ENCODE results near the gene JAZF1. TPM values are rescaled to one million over a fixed set of nuclear protein-coding genes. Genes with fewer than 3 reads are reported as not detected.

JAZF1 gene
- total RNA-seq, 1 experiment from 2014 or later: 9.1 TPM

- H3T11ph ChIP-seq (ENCODE audit: low read length): no peak overlapping the region
- H2BK120ac ChIP-seq (ENCODE audit: low read depth, low read length, poor library complexity, severe bottlenecking): no peak overlapping the region
- no peak overlapping the region for H2BK20ac ChIP-seq (ENCODE audit: low read depth, low read length, poor library complexity, severe bottlenecking)
- H3K4me1 ChIP-seq (ENCODE audit: insufficient read depth, low read length): no peaks in the 10 kb centered on the region
- no peak overlapping the region for H3K18ac ChIP-seq (ENCODE audit: insufficient read length, low read depth, low read length)
- H4K5ac ChIP-seq (ENCODE audit: insufficient read length, low read depth, low read length): no peak overlapping the region
- peaks cover 9 to 14% (median 11%) of the 10 kb centered on the region in 3 experiments for H3K36me3 Mint-ChIP-seq (ENCODE audit: insufficient read depth in 1 of 3, low read depth in 3 of 3)
- no peak overlapping the region for H2BK15ac ChIP-seq (ENCODE audit: low read depth, low read length)
- H3K9me3 ChIP-seq (ENCODE audit: control insufficient read depth, low read depth, low read length): peaks cover 10% of the 10 kb centered on the region
- DNase-seq: no peak
- H3K27me3 ChIP-seq (ENCODE audit: insufficient read depth, low read length): no peaks in the 10 kb centered on the region
- no peaks in the 10 kb centered on the region for H3K79me2 ChIP-seq (ENCODE audit: insufficient read depth, low read length)
- no peaks in the 10 kb centered on the region for H4K20me1 ChIP-seq (ENCODE audit: control insufficient read depth, insufficient read depth, insufficient read length)
- no peaks in the 10 kb centered on the region for H3K79me1 ChIP-seq (ENCODE audit: insufficient read depth, low read depth, low read length, poor library complexity, severe bottlenecking)
- WGBS (ENCODE audit: extremely low coverage, insufficient read length, low lambda C conversion rate): no CpG with 5 or more reads among the region's 4 CpGs
- no peak overlapping the region for H4K91ac ChIP-seq (ENCODE audit: insufficient read length, low read depth, low read length)
- no peak overlapping the region for H2BK12ac ChIP-seq (ENCODE audit: insufficient read length, low read depth, low read length)
- no peak overlapping the region for H3K56ac ChIP-seq (ENCODE audit: insufficient read length, low read depth, low read length)
- no peak overlapping the region for H2BK5ac ChIP-seq (ENCODE audit: insufficient read length, low read length)
- peaks cover 7 to 10% of the 10 kb centered on the region in 2 experiments for H3K9me3 Mint-ChIP-seq
- no peak overlapping the region for H2AK5ac ChIP-seq (ENCODE audit: insufficient read length, low read length)
- H3K27ac Mint-ChIP-seq: no peak overlapping the region
- no peak for TF ChIP-seq CTCF (conservative IDR thresholded peaks at IDR 0.05)
- no peak overlapping the region for H3K27ac ChIP-seq (ENCODE audit: insufficient read length, low read depth, low read length)
- no peak overlapping the region for H3K23ac ChIP-seq (ENCODE audit: insufficient read length, low read depth, low read length)
- no peak overlapping the region for H3K9ac ChIP-seq (ENCODE audit: extremely low read depth, insufficient read length, low read length)
- H3K4me2 ChIP-seq (ENCODE audit: insufficient read depth, insufficient read length, low read length): no peak overlapping the region
- H3K4ac ChIP-seq (ENCODE audit: low read depth, low read length): no peak overlapping the region
- no peak overlapping the region for H3K14ac ChIP-seq (ENCODE audit: insufficient read depth, low read length)
- no peak overlapping the region for H4K8ac ChIP-seq (replicated peaks; ENCODE audit: insufficient read length, low read depth, low read length)
- no peak overlapping the region for H3K4me3 Mint-ChIP-seq
- peaks cover 11 to 13% of the 10 kb centered on the region in 2 experiments for H3K4me1 Mint-ChIP-seq
- H3K27me3 Mint-ChIP-seq (ENCODE audit: low read depth): 0 out of 2 replicates have a peak, but pooled peaks cover 3% of the 10 kb centered on the region
- no peak overlapping the region for H2AFZ ChIP-seq (ENCODE audit: low read length)
- no peaks in the 10 kb centered on the region for H3K23me2 ChIP-seq (ENCODE audit: insufficient read length, low read depth, low read length, poor library complexity, severe bottlenecking)
Observed at GRCh38 chr7:28017372-28017771, 163.2 kb downstream of the JAZF1 start.
